Osteocyte (in vitro differentiated cells): ENCODE measurements around the gene VAMP1. TPM values are rescaled to one million over a fixed set of nuclear protein-coding genes. Genes with fewer than 3 reads are reported as not detected.
"Not testable (repeated sequence)": the region's sequence is repeated elsewhere in the genome, so short reads cannot be mapped to it uniquely, and the experiment has no call there.

Experiments
- DNase-seq: peaks from one replicate; pipeline ENCODE4 v3.0.0; 2021; ENCODE audit warnings: mixed read lengths; ENCODE audit not compliant: unreplicated experiment; ENCODE audit errors: extremely low spot score
- H3K27ac Mint-ChIP-seq: one replicate; pipeline ENCODE4 v1.8.0; 2021; ENCODE audit warnings: mild to moderate bottlenecking, mixed read lengths; ENCODE audit not compliant: unreplicated experiment
- H3K27me3 Mint-ChIP-seq: one replicate; pipeline ENCODE4 v1.8.0; 2021; ENCODE audit warnings: mixed read lengths; ENCODE audit not compliant: unreplicated experiment
- H3K36me3 Mint-ChIP-seq: one replicate; pipeline ENCODE4 v1.8.0; 2021; ENCODE audit warnings: mixed read lengths; ENCODE audit not compliant: unreplicated experiment
- H3K4me1 Mint-ChIP-seq: one replicate; pipeline ENCODE4 v1.8.0; 2021; ENCODE audit warnings: mixed read lengths; ENCODE audit not compliant: unreplicated experiment
- H3K4me3 Mint-ChIP-seq: one replicate; pipeline ENCODE4 v1.8.0; 2021; ENCODE audit warnings: mild to moderate bottlenecking, moderate library complexity, mixed read lengths; ENCODE audit not compliant: unreplicated experiment
- H3K9me3 Mint-ChIP-seq: one replicate; pipeline ENCODE4 v1.8.0; 2021; ENCODE audit warnings: mixed read lengths; ENCODE audit not compliant: unreplicated experiment
- CTCF ChIP-seq: fragments of 200-600 bp; sonication (generic); IDR thresholded peaks from 2 replicates; pipeline ENCODE4 v1.5.0; 2021; ENCODE audit warnings: antibody characterized with exemption, mild to moderate bottlenecking, moderate library complexity
- total RNA-seq: library from RNA; stranded (reverse); gene quantifications from 2 replicates; pipeline ENCODE4 v1.2.1, GENCODE V29; 2021

The VAMP1 gene
- total RNA-seq, 1 donor from 2014 or later, result 6.9 TPM

- peaks cover 29% of the 10 kb centered on the region for H3K4me1 Mint-ChIP-seq
- H3K4me3 Mint-ChIP-seq, result peak overlapping the region; percentile 5
- DNase-seq, result no peak
- H3K36me3 Mint-ChIP-seq, result peaks cover 3% of the 10 kb centered on the region
- no peaks in the 10 kb centered on the region for H3K27me3 Mint-ChIP-seq
- no peak overlapping the region for H3K27ac Mint-ChIP-seq
- no peaks in the 10 kb centered on the region for H3K9me3 Mint-ChIP-seq
- no peak for TF ChIP-seq CTCF
These were observed 1.4 kb downstream of the VAMP1 start for GRCh38 chr12:6469092-6469491.

DNA sequence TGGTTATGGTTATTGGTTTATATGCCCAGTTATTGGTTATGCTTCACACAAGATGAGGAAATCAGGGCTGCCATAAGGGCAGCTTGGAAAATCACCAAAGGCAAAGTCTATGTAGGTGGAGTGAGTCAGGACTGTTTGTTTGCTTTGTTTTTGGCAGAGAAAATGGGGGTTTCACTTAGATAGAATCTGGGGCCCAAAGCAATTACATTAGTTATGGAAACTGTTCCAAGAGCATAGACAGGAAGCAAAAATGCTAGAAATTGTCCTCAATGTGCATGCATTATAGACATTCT is 2.2 kb downstream of the VAMP1 start:
- Mint-ChIP-seq H3K4me1 (peaks cover 29% of the 10 kb centered on the region), H3K4me3 (no peak overlapping the region), H3K36me3 (peaks cover 7% of the 10 kb centered on the region), H3K27ac (no peak overlapping the region), H3K9me3 (no peaks in the 10 kb centered on the region), H3K27me3 (no peaks in the 10 kb centered on the region)
- no peak for DNase-seq
- TF ChIP-seq CTCF, result no peak

DNA sequence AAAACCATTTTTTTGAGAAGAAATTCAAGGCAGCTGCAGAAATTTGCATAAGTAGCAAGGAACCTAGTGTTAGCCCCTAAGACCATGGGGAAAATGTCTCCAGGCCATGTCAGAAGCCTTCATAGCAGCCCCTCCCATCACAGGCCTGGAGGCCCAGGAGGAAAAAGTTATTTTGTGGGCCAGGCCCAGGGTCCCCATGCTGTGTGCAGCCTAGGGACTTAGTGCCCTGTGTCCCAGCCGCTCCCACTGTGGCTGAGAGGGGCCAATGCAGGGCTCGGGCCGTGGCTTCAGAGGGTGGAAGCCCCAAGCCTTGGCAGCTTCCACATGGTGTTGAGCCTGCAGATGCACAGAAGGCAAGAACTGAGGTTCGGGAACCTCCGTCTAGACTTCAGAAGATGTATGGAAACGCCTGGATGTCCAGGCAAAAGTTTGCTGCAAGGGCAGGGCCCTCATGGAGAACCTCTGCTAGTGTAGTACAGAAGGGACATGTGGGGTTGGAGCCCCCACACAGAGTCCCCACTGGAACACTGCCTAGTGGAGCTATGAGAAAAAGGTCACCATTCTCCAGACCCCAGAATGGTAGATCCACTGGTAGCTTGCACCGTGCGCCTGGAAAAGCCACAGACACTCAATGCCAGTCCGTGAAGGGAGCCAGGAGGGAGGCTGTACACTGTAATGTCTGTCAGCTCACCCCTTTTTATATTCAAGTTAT is 2.8 kb downstream of the VAMP1 start:
- not testable (repeated sequence) for H3K27me3 Mint-ChIP-seq, DNase-seq, H3K4me3 Mint-ChIP-seq, H3K36me3 Mint-ChIP-seq, H3K9me3 Mint-ChIP-seq, H3K27ac Mint-ChIP-seq
- H3K4me1 Mint-ChIP-seq, result peaks cover 29% of the 10 kb centered on the region

DNA sequence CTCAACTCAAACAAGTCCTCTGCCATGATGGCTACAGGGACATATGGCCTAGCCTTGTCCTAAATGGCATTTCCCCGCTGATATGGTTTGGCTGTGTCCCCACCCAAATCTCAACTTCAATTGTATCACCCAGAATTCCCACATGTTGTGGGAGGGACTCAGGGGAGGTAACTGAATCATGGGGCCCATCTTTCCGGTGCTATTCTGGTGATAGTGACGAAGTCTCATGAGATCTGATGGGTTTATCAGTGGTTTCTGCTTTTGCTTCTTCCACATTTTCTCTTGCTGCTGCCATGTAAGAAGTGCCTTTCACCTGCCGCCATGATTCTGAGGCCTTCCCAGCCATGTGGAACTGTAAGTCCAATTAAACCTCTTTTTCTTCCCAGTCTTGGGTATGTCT is 3.7 kb downstream of the VAMP1 start:
- not testable (repeated sequence) for H3K4me3 Mint-ChIP-seq, H3K27ac Mint-ChIP-seq, H3K9me3 Mint-ChIP-seq

DNA sequence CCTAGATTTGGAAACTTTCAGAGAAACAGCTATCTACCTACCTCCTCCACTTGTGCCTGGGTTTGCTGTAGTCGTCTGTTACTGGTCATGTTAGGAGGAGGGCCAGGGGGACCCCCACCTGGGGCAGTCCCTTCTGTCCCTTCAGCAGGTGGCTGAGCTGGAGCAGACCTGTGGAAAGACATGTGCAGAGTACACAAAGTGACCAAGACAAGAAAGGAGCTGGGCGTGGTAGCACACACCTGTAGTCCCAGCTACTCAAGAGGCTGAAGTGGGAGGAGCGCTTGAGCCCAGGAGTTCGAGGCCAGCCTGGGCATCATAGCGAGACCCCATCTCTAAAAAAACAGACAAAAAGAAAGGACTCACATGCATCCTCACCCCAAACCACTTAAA is 4.3 kb downstream of the VAMP1 start:
- H3K4me3 Mint-ChIP-seq, result no peak overlapping the region
- DNase-seq, result no peak
- H3K9me3 Mint-ChIP-seq, result no peaks in the 10 kb centered on the region
- H3K27ac Mint-ChIP-seq, result no peak overlapping the region
- H3K36me3 Mint-ChIP-seq, result peaks cover 11% of the 10 kb centered on the region
- H3K27me3 Mint-ChIP-seq, result no peaks in the 10 kb centered on the region
- TF ChIP-seq CTCF, result no peak
- H3K4me1 Mint-ChIP-seq, result peaks cover 27% of the 10 kb centered on the region

More for the DNA sequence above, 3.7 kb downstream of the VAMP1 start:
- not testable (repeated sequence) for H3K36me3 Mint-ChIP-seq, DNase-seq, H3K27me3 Mint-ChIP-seq
- H3K4me1 Mint-ChIP-seq, result peaks cover 29% of the 10 kb centered on the region

DNA sequence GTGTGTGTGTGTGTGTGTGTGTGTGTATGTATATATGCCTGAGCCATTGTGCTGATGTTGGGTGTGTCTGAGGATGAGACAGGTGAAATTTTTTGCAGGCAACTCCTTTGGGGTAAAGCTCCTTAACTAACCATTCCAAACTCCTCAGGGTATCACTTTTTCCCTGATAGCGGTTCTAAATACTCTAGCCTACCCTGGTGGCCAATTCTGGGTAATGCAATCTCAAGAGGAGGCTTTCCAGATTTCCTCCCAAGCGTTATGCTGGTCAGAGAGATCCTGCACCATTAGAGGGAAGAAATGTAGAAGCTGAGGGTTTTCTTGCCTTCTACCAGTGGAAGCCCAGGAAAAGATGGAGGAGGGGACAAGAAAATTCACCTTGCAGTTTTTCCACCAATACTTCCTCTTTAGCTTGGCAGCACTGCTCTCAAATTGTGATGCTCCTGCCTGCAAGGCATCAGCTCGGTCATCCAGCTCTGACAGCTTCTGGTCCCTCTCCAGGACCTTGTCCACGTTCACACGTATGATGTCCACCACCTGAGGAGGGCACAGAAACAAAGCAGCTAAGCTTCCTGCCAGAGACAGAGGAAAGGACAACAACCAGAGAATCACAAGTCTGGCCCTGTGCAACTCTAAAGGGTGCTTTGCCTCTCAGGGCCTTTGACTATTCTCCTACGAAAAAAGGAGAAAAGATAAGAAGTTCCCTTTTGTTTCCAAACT is 4.9 kb downstream of the VAMP1 start:
- no peak overlapping the region for H3K27ac Mint-ChIP-seq
- no peaks in the 10 kb centered on the region for H3K9me3 Mint-ChIP-seq
- H3K4me3 Mint-ChIP-seq, result no peak overlapping the region
- peaks cover 24% of the 10 kb centered on the region for H3K4me1 Mint-ChIP-seq
- TF ChIP-seq CTCF, result peak; percentile 81
- no peak for DNase-seq
- H3K27me3 Mint-ChIP-seq, result no peaks in the 10 kb centered on the region
- H3K36me3 Mint-ChIP-seq, result peaks cover 11% of the 10 kb centered on the region
